IMR-90 (cell line): ENCODE measurements around the gene RSU1. TPM values are rescaled to one million over a fixed set of nuclear protein-coding genes. Genes with fewer than 3 reads are reported as not detected.

ENCODE experiments used
- ATAC-seq: fragments of 200-7000 bp; cut with Tn5 transposase; 2 replicates; pipeline ENCODE4 v1.9.1; 2020; ENCODE audit warnings: low read depth, mild to moderate bottlenecking, moderate library complexity
- BruUV-seq: library from RNA; stranded (reverse); fragments of 400-500 nt; replicated peaks from 2 replicates; lab custom pipeline; 2021; lab: Mats Ljungman, UMichigan
- CTCF ChIA-PET: fragments of 300-600 bp; formaldehyde crosslinking; extraction: SDS; loops from one replicate; lab custom pipeline; 2021; ENCODE audit warnings: antibody characterized with exemption; lab: Yijun Ruan, JAX
- POLR2A ChIA-PET: fragments of 300-600 bp; sonication (Branson Sonifier 250); formaldehyde crosslinking; loops from one replicate; lab custom pipeline; 2022; ENCODE audit warnings: antibody characterized with exemption; ENCODE audit not compliant: unreplicated experiment; lab: Charles Lee
- DNase-seq: peaks from one replicate; pipeline ENCODE4 v3.0.0; 2013
- H2AFZ ChIP-seq: replicated peaks from 2 replicates; pipeline ENCODE3; 2013; ENCODE audit warnings: low read length, mild to moderate bottlenecking; ENCODE audit not compliant: poor library complexity
- H2AK5ac ChIP-seq: 2 replicates; pipeline ENCODE4 v1.6.1; 2013; ENCODE audit warnings: low read depth, low read length, inconsistent platforms
- H2AK9ac ChIP-seq: replicated peaks from 2 replicates; pipeline ENCODE3; 2013; ENCODE audit warnings: mild to moderate bottlenecking, low read depth, low read length, moderate library complexity; ENCODE audit not compliant: poor library complexity
- H2BK120ac ChIP-seq: 2 replicates; pipeline ENCODE4 v1.6.1; 2013; ENCODE audit warnings: low read depth, low read length, inconsistent platforms
- H2BK15ac ChIP-seq: 3 replicates; pipeline ENCODE4 v1.6.1; 2013; ENCODE audit warnings: low read depth, low read length, inconsistent platforms
- H2BK20ac ChIP-seq: 2 replicates; pipeline ENCODE4 v1.6.1; 2013; ENCODE audit warnings: low read depth, mild to moderate bottlenecking, inconsistent platforms, low read length, moderate library complexity
- H2BK5ac ChIP-seq: 2 replicates; pipeline ENCODE4 v1.6.1; 2013; ENCODE audit warnings: mild to moderate bottlenecking, low read depth, low read length, inconsistent platforms; ENCODE audit not compliant: poor library complexity, severe bottlenecking
- H3K14ac ChIP-seq: replicated peaks from 2 replicates; pipeline ENCODE4 v1.6.1; 2013; ENCODE audit warnings: low read depth, low read length, inconsistent platforms
- H3K18ac ChIP-seq: 2 replicates; pipeline ENCODE4 v1.6.1; 2013; ENCODE audit warnings: low read depth, low read length, control low read depth
- H3K23ac ChIP-seq: 2 replicates; pipeline ENCODE4 v1.6.1; 2013; ENCODE audit warnings: low read depth, low read length, inconsistent platforms
- H3K27ac ChIP-seq: 2 replicates; pipeline ENCODE4 v1.5.1; 2013; ENCODE audit warnings: mild to moderate bottlenecking, control low read depth, low read length; ENCODE audit not compliant: insufficient read depth
- H3K27me3 ChIP-seq: 2 replicates; pipeline ENCODE4 v1.6.1; 2013; ENCODE audit warnings: low read length; ENCODE audit not compliant: control insufficient read depth, insufficient read depth
- H3K36me3 ChIP-seq: 2 replicates; pipeline ENCODE4 v1.6.1; 2013; ENCODE audit warnings: low read length, mixed read lengths; ENCODE audit not compliant: control insufficient read depth, insufficient read depth
- H3K4ac ChIP-seq: 2 replicates; pipeline ENCODE4 v1.6.1; 2013; ENCODE audit warnings: low read depth, low read length, inconsistent platforms
- H3K4me1 ChIP-seq: 2 replicates; pipeline ENCODE4 v1.6.1; 2013; ENCODE audit warnings: low read length, mixed read lengths; ENCODE audit not compliant: control insufficient read depth, insufficient read depth
- H3K4me2 ChIP-seq: 2 replicates; pipeline ENCODE4 v1.6.1; 2013; ENCODE audit warnings: low read depth, mild to moderate bottlenecking, control low read depth, low read length, moderate library complexity
- H3K4me3 ChIP-seq: 2 replicates; pipeline ENCODE4 v1.5.1; 2013; ENCODE audit warnings: low read depth, mild to moderate bottlenecking, control low read depth, low read length, moderate library complexity; ENCODE audit not compliant: insufficient read depth
- H3K56ac ChIP-seq: 2 replicates; pipeline ENCODE4 v1.6.1; 2013; ENCODE audit warnings: low read length, inconsistent platforms; ENCODE audit not compliant: insufficient read depth; ENCODE audit errors: extremely low read depth
- H3K79me1 ChIP-seq, 2 experiments: 2 replicates each; pipeline ENCODE4 v1.6.1; 2013; ENCODE audit warnings: low read length in 2 of 2, inconsistent platforms in 1 of 2, low read depth in 1 of 2
- H3K9ac ChIP-seq: 2 replicates; pipeline ENCODE4 v1.6.1; 2013; ENCODE audit warnings: low read depth, low read length, control low read depth
- H3K9me1 ChIP-seq: 2 replicates; pipeline ENCODE4 v1.6.1; 2013; ENCODE audit warnings: low read length, inconsistent platforms; ENCODE audit not compliant: insufficient read depth
- H3K9me3 ChIP-seq: 2 replicates; pipeline ENCODE4 v1.6.1; 2013; ENCODE audit warnings: low read length; ENCODE audit not compliant: control insufficient read depth, insufficient read depth
- H4K20me1 ChIP-seq: 2 replicates; pipeline ENCODE4 v1.6.1; 2013; ENCODE audit warnings: low read length, inconsistent platforms; ENCODE audit not compliant: insufficient read depth
- H4K5ac ChIP-seq: 2 replicates; pipeline ENCODE4 v1.6.1; 2013; ENCODE audit warnings: mild to moderate bottlenecking, low read depth, low read length, control low read depth
- H4K8ac ChIP-seq, 2 experiments: 2 replicates each; pipeline ENCODE4 v1.6.1; 2013; ENCODE audit warnings: low read depth in 2 of 2, low read length in 2 of 2, control low read depth in 1 of 2, inconsistent platforms in 1 of 2
- H4K91ac ChIP-seq: 2 replicates; pipeline ENCODE4 v1.6.1; 2013; ENCODE audit warnings: low read depth, low read length, inconsistent platforms; ENCODE audit not compliant: insufficient read depth
- BHLHE40 ChIP-seq: fragments of 150-350 bp; IDR thresholded peaks from 2 replicates; pipeline ENCODE4 v1.6.1; 2016; ENCODE audit warnings: mild to moderate bottlenecking, low read depth, low read length
- RAD21 ChIP-seq: IDR thresholded peaks from 2 replicates; pipeline ENCODE4 v1.6.1; 2012; ENCODE audit warnings: low read length, improper control_type of control experiment
- USF2 ChIP-seq: fragments of 150-350 bp; IDR thresholded peaks from 2 replicates; pipeline ENCODE4 v1.6.1; 2017; ENCODE audit warnings: mild to moderate bottlenecking, antibody characterized with exemption, low read length, low read depth
- WGBS, 2 experiments: methylation state at CpG; one replicate each; pipeline versions ENCODE4 v1.1.5 to v1.1.7; 2013; ENCODE audit warnings: missing lambda C conversion rate in 2 of 2; ENCODE audit not compliant: insufficient read length in 1 of 2; ENCODE audit errors: extremely low coverage in 2 of 2; 5-methylcytosine and 5-hydroxymethylcytosine counted together
- dilution Hi-C: fragments of 300-500 bp; cut with HindIII; formaldehyde crosslinking; loops from one replicate; pipeline ENCODE4 v1.14.3; 2018; ENCODE audit warnings: low sequenced_read_pairs; ENCODE audit not compliant: unreplicated experiment
- in situ Hi-C: fragments of 300-500 bp; cut with MboI; formaldehyde crosslinking; loops from 3 replicates; pipeline ENCODE4 v1.14.3; 2019; ENCODE audit warnings: low sequenced_read_pairs, inconsistent platforms, mixed read lengths
- intact Hi-C: fragments of 100-400 bp; cut with micrococcal nuclease; formaldehyde crosslinking; loops from 2 replicates; pipeline ENCODE4 v1.10.0; 2022
- polyA plus RNA-seq, 3 experiments: library from polyadenylated mRNA; depleted of rRNA; stranded (reverse); fragments of >200 nt; gene quantifications; 2 replicates each; pipeline ENCODE4 v1.2.3, GENCODE V29; 2012; ENCODE audit warnings: low replicate concordance in 1 of 3
- total RNA-seq: library from RNA; depleted of rRNA; stranded (reverse); fragments of >200 nt; gene quantifications from 2 replicates; pipeline ENCODE4 v1.2.3, GENCODE V29; 2012

RSU1 gene
- total and polyA plus RNA-seq, 2 of the 4 experiments (the other 2 are of a cell fraction) = 134 to 148 TPM

GRCh38 chr10:16794005-16794404, 23.2 kb downstream of the RSU1 start:
- dilution Hi-C loops (no loop called here), in situ Hi-C loops (no loop called here), intact Hi-C loops (no loop called here)
- no peak overlapping the region for H2AFZ ChIP-seq
- ATAC-seq = no peak
- no peak overlapping the region for H4K91ac ChIP-seq
- no peak overlapping the region for H3K18ac ChIP-seq
- TF ChIP-seq RAD21 = no peak
- no peak for TF ChIP-seq USF2
- TF ChIP-seq BHLHE40 = no peak
- peaks cover 23 to 69% of the 10 kb centered on the region in 2 experiments for H3K79me1 ChIP-seq
- H2BK5ac ChIP-seq = no peak overlapping the region
- 0 out of 2 replicates have a peak, but pooled peaks cover 1% of the 10 kb centered on the region for H3K4me1 ChIP-seq
- ChIA-PET CTCF (no interaction called here), POLR2A (no interaction called here)
- BruUV-seq = no TSS peak
- no peak overlapping the region for H4K8ac ChIP-seq
- peaks cover 44% of the 10 kb centered on the region for H4K20me1 ChIP-seq
- no peak overlapping the region for H2BK15ac ChIP-seq
- no peak overlapping the region for H3K4me2 ChIP-seq
- DNase-seq = no peak
- H2AK9ac ChIP-seq = no peak overlapping the region
- H2BK20ac ChIP-seq = no peak overlapping the region
- no peak overlapping the region for H4K5ac ChIP-seq
- no peak overlapping the region for H3K4me3 ChIP-seq
- 89% methylated on average over 1 of the region's 1 CpG; no CpG with 5 or more reads in 1 of the 2 experiments for WGBS, 2 experiments
- H2BK120ac ChIP-seq = no peak overlapping the region
- H2AK5ac ChIP-seq = no peak overlapping the region
- no peak overlapping the region for H3K4ac ChIP-seq
- H3K27me3 ChIP-seq = no peaks in the 10 kb centered on the region
- no peak overlapping the region for H3K23ac ChIP-seq
- no peaks in the 10 kb centered on the region for H3K9me3 ChIP-seq
- no peak overlapping the region for H3K14ac ChIP-seq
- no peak overlapping the region for H3K56ac ChIP-seq
- no peaks in the 10 kb centered on the region for H3K36me3 ChIP-seq
- peaks cover 9% of the 10 kb centered on the region; the same call in 1 of the 2 replicates for H3K9me1 ChIP-seq
- no peak overlapping the region for H3K27ac ChIP-seq
- no peak overlapping the region for H3K9ac ChIP-seq
